ENCODE results near the gene GGTLC1. TPM values are rescaled to one million over a fixed set of nuclear protein-coding genes. Genes with fewer than 3 reads are reported as not detected.

Gene GGTLC1
- total and polyA plus RNA-seq, 2 of the 8 experiments (the other 6 are each of a cell fraction or from before 2014, with no cell fraction given): not detected

GRCh38 chr20:24007758-24008157, 19.2 kb upstream of the GGTLC1 start (continued):
- TF ChIP-seq CHD7 (IDR thresholded peaks at IDR 0.05; ENCODE audit: insufficient replicate concordance, low read length) (no peak), TEAD4 (IDR thresholded peaks at IDR 0.05; ENCODE audit: low read depth, low read length) (no peak), SP1 (IDR thresholded peaks at IDR 0.05; ENCODE audit: low read depth, low read length) (no peak), JUN (IDR thresholded peaks at IDR 0.05; ENCODE audit: low read depth, low read length) (no peak), MAX (IDR thresholded peaks at IDR 0.05) (no peak), POLR2A (IDR thresholded peaks at IDR 0.05; ENCODE audit: control extremely low read depth in 1 of 2, low read depth in 2 of 2, low read length in 2 of 2) (no peak), GTF2F1 (IDR thresholded peaks at IDR 0.05; ENCODE audit: borderline replicate concordance, low read depth, low read length) (no peak), SIN3A (conservative IDR thresholded peaks at IDR 0.05 in 1 of 2, IDR thresholded peaks at IDR 0.05 in 1 of 2; ENCODE audit: low read depth in 1 of 2, low read length in 2 of 2) (no peak)
- TF ChIP-seq, protein P1, sequence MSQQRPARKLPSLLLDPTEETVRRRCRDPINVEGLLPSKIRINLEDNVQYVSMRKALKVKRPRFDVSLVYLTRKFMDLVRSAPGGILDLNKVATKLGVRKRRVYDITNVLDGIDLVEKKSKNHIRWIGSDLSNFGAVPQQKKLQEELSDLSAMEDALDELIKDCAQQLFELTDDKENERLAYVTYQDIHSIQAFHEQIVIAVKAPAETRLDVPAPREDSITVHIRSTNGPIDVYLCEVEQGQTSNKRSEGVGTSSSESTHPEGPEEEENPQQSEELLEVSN (IDR thresholded peaks at IDR 0.05): no peak

Data from H1 (cell line).